ENCODE data around the gene ABI1. TPM values are rescaled to one million over a fixed set of nuclear protein-coding genes. Genes with fewer than 3 reads are reported as not detected.

The ABI1 gene
- total and polyA plus RNA-seq, 2 of the 4 experiments (the other 2 are of a cell fraction) = 49.6 to 71.3 TPM

DNA sequence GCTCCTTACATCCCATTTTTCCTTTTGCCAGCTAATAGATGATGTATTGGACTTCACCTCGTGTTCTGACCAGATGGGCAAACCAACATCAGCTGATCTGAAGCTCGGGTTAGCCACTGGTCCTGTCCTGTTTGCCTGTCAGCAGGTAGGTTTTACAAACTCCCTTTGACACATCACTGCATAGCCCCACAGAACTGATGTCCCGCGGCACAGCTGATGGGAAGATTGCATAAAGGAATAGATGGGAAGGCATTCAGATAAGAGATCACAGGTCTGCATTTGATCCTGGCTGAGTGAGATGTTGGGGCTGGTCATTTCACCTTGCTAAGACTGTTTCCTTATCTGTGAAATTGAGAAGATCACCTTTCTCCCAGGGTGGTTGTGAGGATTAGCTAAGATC lies 125.3 kb downstream of the ABI1 start:
- H3K79me1 ChIP-seq (ENCODE audit: low read depth in 1 of 2, low read length in 2 of 2) = no peaks in the 10 kb centered on the region
- no TSS peak for BruUV-seq (replicated peaks)
- no peak overlapping the region for H2BK120ac ChIP-seq (ENCODE audit: low read depth, low read length)
- no peak overlapping the region for H4K91ac ChIP-seq (ENCODE audit: insufficient read depth, low read depth, low read length)
- intact Hi-C loops (cut with micrococcal nuclease) = no loop called here
- no peaks in the 10 kb centered on the region for H3K27me3 ChIP-seq (ENCODE audit: control insufficient read depth, insufficient read depth, low read length)
- POLR2A ChIA-PET (ENCODE audit: unreplicated experiment) = no interaction called here
- H3K14ac ChIP-seq (replicated peaks; ENCODE audit: low read depth, low read length) = no peak overlapping the region
- no peaks in the 10 kb centered on the region; the same call in 1 of the 2 replicates for H3K9me1 ChIP-seq (ENCODE audit: insufficient read depth, low read length)
- CTCF ChIA-PET = interaction anchor here (0.6 to 0.8 kb wide), 2 partner anchors 9 to 10 kb away, joined by 3 to 7 read pairs; no protein-coding TSS in a partner anchor
- TF ChIP-seq RAD21 (IDR thresholded peaks at IDR 0.05; ENCODE audit: low read length) = no peak
- TF ChIP-seq FOS (IDR thresholded peaks at IDR 0.05; ENCODE audit: low read depth, low read length) = no peak
- no peak for TF ChIP-seq RFX5 (IDR thresholded peaks at IDR 0.05; ENCODE audit: low read depth, low read length)
- no peak for TF ChIP-seq SMC3 (IDR thresholded peaks at IDR 0.05; ENCODE audit: low read depth, low read length)
- TF ChIP-seq, protein P1, sequence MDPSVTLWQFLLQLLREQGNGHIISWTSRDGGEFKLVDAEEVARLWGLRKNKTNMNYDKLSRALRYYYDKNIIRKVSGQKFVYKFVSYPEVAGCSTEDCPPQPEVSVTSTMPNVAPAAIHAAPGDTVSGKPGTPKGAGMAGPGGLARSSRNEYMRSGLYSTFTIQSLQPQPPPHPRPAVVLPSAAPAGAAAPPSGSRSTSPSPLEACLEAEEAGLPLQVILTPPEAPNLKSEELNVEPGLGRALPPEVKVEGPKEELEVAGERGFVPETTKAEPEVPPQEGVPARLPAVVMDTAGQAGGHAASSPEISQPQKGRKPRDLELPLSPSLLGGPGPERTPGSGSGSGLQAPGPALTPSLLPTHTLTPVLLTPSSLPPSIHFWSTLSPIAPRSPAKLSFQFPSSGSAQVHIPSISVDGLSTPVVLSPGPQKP (IDR thresholded peaks at IDR 0.05; ENCODE audit: borderline replicate concordance, low read depth, low read length) = no peak
- TF ChIP-seq POLR2A (IDR thresholded peaks at IDR 0.05; ENCODE audit: low read depth, low read length) = no peak
- TF ChIP-seq NFE2L2 (IDR thresholded peaks at IDR 0.05; ENCODE audit: low read depth, low read length) = no peak
- no peak for TF ChIP-seq BHLHE40 (IDR thresholded peaks at IDR 0.05; ENCODE audit: low read depth, low read length)
- no peak for TF ChIP-seq CHD1 (IDR thresholded peaks at IDR 0.05; ENCODE audit: low read depth, low read length)
- no peak for TF ChIP-seq CEBPB (IDR thresholded peaks at IDR 0.05; ENCODE audit: low read depth, low read length)
- H3K18ac ChIP-seq (ENCODE audit: low read depth, low read length) = no peak overlapping the region
- DNase-seq (no peak), ATAC-seq (ENCODE audit: low read depth) (no peak)
- dilution Hi-C loops (cut with HindIII; ENCODE audit: low sequenced_read_pairs, unreplicated experiment) = no loop called here
- WGBS, 2 experiments (ENCODE audit: extremely low coverage in 2 of 2, insufficient read length in 1 of 2) = 100% methylated on average over 1 of the region's 4 CpGs; no CpG with 5 or more reads in 1 of the 2 experiments
- no peaks in the 10 kb centered on the region; the same call in 1 of the 2 replicates for H4K20me1 ChIP-seq (ENCODE audit: insufficient read depth, low read length)
- H3K4ac ChIP-seq (ENCODE audit: low read depth, low read length) = no peak overlapping the region
- H4K8ac ChIP-seq (ENCODE audit: low read depth in 2 of 2, low read length in 2 of 2) = no peak overlapping the region
- no peak overlapping the region for H4K5ac ChIP-seq (ENCODE audit: low read depth, low read length)
- H3K27ac ChIP-seq (ENCODE audit: insufficient read depth, low read length) = no peak overlapping the region
- no peak overlapping the region for H3K56ac ChIP-seq (ENCODE audit: extremely low read depth, insufficient read depth, low read length)
- no peak overlapping the region for H2AK9ac ChIP-seq (replicated peaks; ENCODE audit: low read depth, low read length, poor library complexity)
- no peak overlapping the region for H2AFZ ChIP-seq (replicated peaks; ENCODE audit: low read length, poor library complexity)
- H3K4me2 ChIP-seq (ENCODE audit: low read depth, low read length) = no peak overlapping the region
- H2BK5ac ChIP-seq (ENCODE audit: low read depth, low read length, poor library complexity, severe bottlenecking) = no peak overlapping the region
- H2AK5ac ChIP-seq (ENCODE audit: low read depth, low read length) = no peak overlapping the region
- no peak overlapping the region for H2BK15ac ChIP-seq (ENCODE audit: low read depth, low read length)
- no peak overlapping the region for H2BK20ac ChIP-seq (ENCODE audit: low read depth, low read length)
- H3K4me1 ChIP-seq (ENCODE audit: control insufficient read depth, insufficient read depth, low read length) = no peaks in the 10 kb centered on the region
- peaks cover 20% of the 10 kb centered on the region for H3K36me3 ChIP-seq (ENCODE audit: control insufficient read depth, insufficient read depth, low read length)
- H3K9ac ChIP-seq (ENCODE audit: low read depth, low read length) = no peak overlapping the region
- in situ Hi-C loops (cut with MboI; ENCODE audit: low sequenced_read_pairs) = no loop called here
- no peak overlapping the region for H3K23ac ChIP-seq (ENCODE audit: low read depth, low read length)
- no peaks in the 10 kb centered on the region for H3K9me3 ChIP-seq (ENCODE audit: control insufficient read depth, insufficient read depth, low read length)
- no peak overlapping the region for H3K4me3 ChIP-seq (ENCODE audit: insufficient read depth, low read depth, low read length)
